Activated CD4-positive, alpha-beta T cell treated with anti-CD3 and anti-CD28 coated beads, Interleukin-2, amount 10 ng/mL, durations not matched to agents 24 days and 14 days (primary cell): Measurements from ENCODE around the gene GDF7. TPM values are rescaled to one million over a fixed set of nuclear protein-coding genes. Genes with fewer than 3 reads are reported as not detected.

Experiments
- DNase-seq: peaks from one replicate; pipeline ENCODE4 v3.0.0; 2022
- H3K27ac Mint-ChIP-seq: one replicate; pipeline ENCODE4 v1.8.0; 2022; ENCODE audit warnings: mild to moderate bottlenecking, mixed read lengths
- H3K27me3 Mint-ChIP-seq: one replicate; pipeline ENCODE4 v1.8.0; 2022; ENCODE audit warnings: mixed read lengths
- H3K36me3 Mint-ChIP-seq: one replicate; pipeline ENCODE4 v1.8.0; 2022; ENCODE audit warnings: low read depth, mild to moderate bottlenecking, mixed read lengths
- H3K4me1 Mint-ChIP-seq: one replicate; pipeline ENCODE4 v1.8.0; 2021; ENCODE audit warnings: mixed read lengths
- H3K4me3 Mint-ChIP-seq: one replicate; pipeline ENCODE4 v1.8.0; 2022; ENCODE audit warnings: mild to moderate bottlenecking, moderate library complexity, mixed read lengths
- H3K9me3 Mint-ChIP-seq: one replicate; pipeline ENCODE4 v1.8.0; 2021; ENCODE audit warnings: mixed read lengths
- intact Hi-C: fragments of 100-400 bp; cut with micrococcal nuclease; formaldehyde crosslinking; loops from one replicate; pipeline ENCODE4 v1.15.1; 2023
- total RNA-seq: library from RNA; stranded (reverse); gene quantifications from 2 replicates; pipeline ENCODE4 v1.2.3, GENCODE V29; 2022

The GDF7 gene
- total RNA-seq, 1 donor from 2014 or later: 0.26 TPM

DNA sequence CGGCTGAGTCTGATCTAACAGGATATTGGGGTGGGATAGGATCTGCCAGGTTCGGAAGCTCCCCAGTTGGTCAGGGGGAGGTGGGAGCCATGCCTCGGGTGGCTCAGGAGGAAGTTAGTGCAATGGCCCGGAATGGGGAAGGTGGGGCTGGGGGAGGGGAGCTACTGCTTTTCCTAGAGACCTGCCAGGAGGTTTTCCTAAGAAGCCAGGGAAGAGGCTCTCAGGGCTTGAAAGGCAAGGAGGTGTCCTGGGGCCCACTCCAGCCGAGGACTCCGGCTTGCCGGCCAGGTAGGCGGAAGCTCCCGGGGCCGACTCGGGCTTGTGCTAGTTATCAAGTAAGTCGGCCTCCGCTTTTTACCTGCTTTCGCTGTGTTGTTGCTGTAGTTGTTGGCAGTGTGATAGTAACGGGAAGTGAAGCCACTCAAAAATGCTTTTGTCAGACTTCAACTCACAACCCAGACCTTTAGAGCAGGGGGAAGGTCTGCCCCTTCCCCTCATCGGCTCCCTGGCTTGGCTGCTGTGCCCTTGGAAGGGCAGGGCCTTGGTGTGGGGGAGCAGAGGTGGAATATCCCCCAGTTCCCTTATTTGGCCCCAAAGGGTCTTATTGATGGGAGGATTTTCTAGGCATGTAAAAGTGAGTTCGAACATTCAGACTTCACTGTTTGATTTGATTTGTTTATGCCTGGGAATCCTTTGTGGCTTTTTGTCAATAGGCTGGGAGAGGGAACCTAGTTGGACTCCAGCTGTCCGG, 5.4 kb downstream of the GDF7 start:
- intact Hi-C loops: no loop called here
- no peak for DNase-seq
- Mint-ChIP-seq H3K4me1 (no peaks in the 10 kb centered on the region), H3K9me3 (no peaks in the 10 kb centered on the region), H3K36me3 (no peaks in the 10 kb centered on the region), H3K27me3 (peaks cover 35% of the 10 kb centered on the region), H3K4me3 (no peak overlapping the region), H3K27ac (no peak overlapping the region)

DNA sequence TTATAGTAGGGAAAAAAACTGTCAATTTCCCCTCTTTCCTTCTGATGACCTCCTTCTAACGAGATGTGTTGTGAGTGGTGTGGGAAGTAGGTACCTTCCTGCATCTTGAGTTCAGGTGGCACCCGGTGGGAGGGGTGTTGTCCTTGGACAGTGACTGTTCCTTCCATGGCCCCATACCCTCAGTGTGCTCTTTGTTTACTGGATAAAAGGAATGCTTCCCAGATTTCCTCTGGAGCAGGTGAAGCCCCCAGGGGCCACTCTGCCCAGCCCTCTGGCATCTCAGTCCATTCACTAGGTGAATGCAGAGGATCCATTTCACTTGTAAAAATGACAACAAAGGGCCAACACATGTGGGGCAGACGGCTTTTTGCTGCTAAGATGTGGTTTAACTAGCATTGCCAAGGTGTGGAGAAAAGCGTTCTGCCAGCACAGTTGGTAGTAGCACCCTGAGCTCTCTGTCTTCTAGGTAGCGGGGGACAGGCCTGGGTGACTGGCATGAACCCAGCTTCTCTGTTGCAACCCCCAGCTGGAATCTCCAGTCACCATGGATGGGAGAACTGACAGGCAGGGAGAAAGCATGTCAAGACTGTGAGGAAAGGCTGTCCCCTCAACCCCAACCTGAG, 6.9 kb downstream of the GDF7 start:
- no peak overlapping the region for H3K4me3 Mint-ChIP-seq
- no peaks in the 10 kb centered on the region for H3K36me3 Mint-ChIP-seq
- H3K9me3 Mint-ChIP-seq: no peaks in the 10 kb centered on the region
- intact Hi-C loops: no loop called here
- DNase-seq: no peak
- peaks cover 24% of the 10 kb centered on the region for H3K27me3 Mint-ChIP-seq
- no peaks in the 10 kb centered on the region for H3K4me1 Mint-ChIP-seq
- no peak overlapping the region for H3K27ac Mint-ChIP-seq

DNA sequence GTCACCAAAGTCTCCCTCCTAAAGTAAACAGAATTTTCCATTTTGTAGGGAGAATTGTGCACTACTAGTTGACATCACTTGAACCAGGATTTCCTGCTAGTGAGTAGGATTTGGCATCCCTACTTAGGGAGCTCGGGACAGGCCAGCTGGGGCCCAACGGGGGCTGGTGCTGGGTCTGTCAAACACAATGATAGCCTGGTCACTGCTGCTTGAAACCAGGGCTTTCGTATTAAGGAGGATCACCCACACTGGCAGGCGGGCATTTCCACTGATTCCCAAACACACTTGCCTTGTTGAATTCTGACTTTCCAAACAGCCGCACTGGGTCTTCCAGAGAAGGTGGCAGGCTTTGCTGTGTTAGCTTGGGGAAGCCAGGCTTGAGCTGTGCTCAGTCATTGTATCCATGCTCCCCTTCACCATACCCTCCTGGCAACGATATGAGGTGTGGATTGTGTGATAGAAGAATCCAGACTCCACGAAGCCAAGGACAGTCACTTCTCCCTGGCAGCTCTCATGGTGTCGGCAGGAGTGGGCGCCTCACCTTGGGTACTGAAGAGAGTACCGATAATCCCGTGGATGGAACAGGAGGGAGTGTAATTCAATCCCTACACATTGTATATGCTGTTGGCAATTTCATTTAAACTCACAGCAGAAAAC, 7.5 kb downstream of the GDF7 start:
- intact Hi-C loops: no loop called here
- H3K9me3 Mint-ChIP-seq: no peaks in the 10 kb centered on the region
- H3K36me3 Mint-ChIP-seq: no peaks in the 10 kb centered on the region
- DNase-seq: no peak
- no peaks in the 10 kb centered on the region for H3K4me1 Mint-ChIP-seq
- H3K27ac Mint-ChIP-seq: no peak overlapping the region
- peaks cover 18% of the 10 kb centered on the region for H3K27me3 Mint-ChIP-seq
- H3K4me3 Mint-ChIP-seq: no peak overlapping the region

DNA sequence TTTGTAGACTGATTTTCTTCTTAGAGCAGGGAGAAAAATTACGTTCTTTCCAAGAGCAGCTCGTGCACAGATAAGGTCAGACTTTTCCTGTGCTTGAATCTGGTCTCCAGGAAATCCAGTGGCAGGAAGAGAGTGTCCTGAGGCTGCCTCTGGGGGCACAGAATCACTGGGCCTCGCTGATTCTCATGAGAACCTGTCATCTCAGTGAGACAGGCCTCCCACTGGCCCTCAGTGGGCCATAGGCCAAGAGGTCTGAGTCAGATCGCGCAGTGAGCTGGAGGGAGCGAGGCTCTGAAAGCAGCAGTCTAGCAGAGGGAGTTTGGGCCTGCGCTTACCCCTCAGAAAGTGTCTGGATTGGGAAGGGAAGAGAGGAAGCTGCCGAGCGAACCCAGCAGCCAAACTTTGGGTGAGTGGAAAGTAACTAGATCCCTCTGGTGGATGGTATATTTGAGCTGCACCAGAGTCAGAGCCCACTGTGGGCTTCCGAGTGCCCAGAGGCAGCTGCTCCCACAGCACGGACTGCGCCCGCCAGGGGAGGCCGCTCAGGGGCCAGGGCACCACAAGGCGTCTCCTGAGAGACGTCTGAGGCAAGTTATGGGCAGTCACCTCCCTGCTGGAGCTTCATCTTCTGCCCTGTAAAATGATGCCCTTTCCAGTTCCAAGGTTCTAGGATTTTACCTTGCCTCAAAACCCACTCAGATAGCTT, 8.2 kb downstream of the GDF7 start:
- intact Hi-C loops: no loop called here
- no peak for DNase-seq
- H3K4me3 Mint-ChIP-seq: no peak overlapping the region

DNA sequence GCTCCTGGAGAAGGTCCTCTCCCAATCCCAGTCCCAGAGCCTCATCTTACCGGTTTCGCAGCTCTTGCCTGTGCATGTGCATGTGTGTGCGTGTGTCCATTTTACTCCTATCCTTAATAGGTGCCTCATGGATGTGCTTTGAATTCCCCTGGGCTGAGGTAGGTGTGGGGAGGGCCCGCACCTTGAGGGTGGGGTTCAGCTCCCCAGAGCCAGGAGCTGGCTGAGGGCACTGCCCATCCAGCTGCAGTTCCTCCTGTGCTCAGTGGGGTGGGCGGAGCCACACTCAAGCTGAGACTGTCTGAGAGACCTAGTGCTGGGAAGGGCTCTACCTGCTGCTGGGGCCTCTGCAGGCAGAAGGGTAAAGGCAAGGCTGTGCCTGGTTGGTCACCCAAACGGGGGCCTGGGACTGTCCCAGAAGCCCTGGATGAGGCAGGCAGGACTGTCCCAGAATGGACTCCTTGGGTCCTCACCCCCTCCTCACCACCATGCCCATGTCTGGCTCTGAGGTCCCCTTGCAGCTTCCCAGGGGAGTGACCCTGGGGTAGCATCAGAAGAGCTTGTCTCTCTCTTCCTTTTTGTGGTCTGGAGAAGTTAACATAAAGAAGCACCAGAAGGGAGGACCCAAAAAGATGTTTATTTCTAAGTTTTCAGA, 8.9 kb downstream of the GDF7 start:
- Mint-ChIP-seq H3K27ac (no peak overlapping the region), H3K36me3 (no peaks in the 10 kb centered on the region), H3K27me3 (peaks cover 13% of the 10 kb centered on the region), H3K4me3 (no peak overlapping the region), H3K4me1 (no peaks in the 10 kb centered on the region), H3K9me3 (no peaks in the 10 kb centered on the region)
- intact Hi-C loops: no loop called here
- no peak for DNase-seq

More for the DNA sequence above, 8.2 kb downstream of the GDF7 start:
- H3K4me1 Mint-ChIP-seq: no peaks in the 10 kb centered on the region
- peaks cover 13% of the 10 kb centered on the region for H3K27me3 Mint-ChIP-seq
- H3K36me3 Mint-ChIP-seq: no peaks in the 10 kb centered on the region
- no peaks in the 10 kb centered on the region for H3K9me3 Mint-ChIP-seq
- H3K27ac Mint-ChIP-seq: no peak overlapping the region

DNA sequence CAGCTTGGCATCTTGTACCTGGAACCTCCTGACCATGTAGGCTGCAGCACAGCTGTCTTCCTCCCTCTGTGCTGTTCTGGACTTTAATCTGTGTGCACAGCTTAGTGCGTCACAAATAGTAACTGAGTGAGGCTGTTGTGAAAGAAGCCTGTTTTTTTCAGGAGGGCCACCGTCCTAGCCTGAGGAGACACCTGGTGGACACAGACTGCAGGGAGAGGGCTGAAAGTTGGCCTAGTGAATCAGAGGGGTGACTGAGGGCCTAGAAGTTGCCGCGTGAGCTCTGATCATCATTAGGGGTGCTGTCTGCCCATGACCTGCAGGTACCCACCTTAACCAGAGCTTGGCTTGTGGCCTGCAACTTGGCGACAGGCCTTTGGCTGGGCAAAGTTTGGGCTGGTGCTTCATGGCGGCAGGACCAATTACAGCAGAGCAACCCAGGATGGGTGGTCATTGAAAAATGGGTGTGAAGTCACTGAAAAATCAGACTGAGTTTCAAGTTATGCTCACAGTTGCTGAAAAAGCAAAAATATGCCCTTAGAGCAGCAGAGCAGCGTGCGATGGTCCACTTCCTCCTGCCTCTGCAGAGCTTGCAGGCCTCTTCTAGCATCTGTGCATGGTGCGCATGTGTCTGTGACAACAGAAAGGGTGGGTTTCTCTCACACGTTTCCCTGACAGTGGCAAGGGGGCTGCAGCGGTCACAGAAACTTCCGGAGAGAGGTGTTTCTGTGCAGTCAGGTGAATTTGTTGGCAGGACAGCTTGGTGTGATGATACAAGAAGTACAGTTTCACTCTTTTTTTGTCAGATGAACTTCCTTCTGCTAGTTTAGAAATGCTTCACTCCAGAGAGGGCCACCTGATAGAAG, 9.6 kb downstream of the GDF7 start:
- H3K36me3 Mint-ChIP-seq: no peaks in the 10 kb centered on the region
- no peak overlapping the region for H3K4me3 Mint-ChIP-seq
- no peak overlapping the region for H3K27ac Mint-ChIP-seq

DNA sequence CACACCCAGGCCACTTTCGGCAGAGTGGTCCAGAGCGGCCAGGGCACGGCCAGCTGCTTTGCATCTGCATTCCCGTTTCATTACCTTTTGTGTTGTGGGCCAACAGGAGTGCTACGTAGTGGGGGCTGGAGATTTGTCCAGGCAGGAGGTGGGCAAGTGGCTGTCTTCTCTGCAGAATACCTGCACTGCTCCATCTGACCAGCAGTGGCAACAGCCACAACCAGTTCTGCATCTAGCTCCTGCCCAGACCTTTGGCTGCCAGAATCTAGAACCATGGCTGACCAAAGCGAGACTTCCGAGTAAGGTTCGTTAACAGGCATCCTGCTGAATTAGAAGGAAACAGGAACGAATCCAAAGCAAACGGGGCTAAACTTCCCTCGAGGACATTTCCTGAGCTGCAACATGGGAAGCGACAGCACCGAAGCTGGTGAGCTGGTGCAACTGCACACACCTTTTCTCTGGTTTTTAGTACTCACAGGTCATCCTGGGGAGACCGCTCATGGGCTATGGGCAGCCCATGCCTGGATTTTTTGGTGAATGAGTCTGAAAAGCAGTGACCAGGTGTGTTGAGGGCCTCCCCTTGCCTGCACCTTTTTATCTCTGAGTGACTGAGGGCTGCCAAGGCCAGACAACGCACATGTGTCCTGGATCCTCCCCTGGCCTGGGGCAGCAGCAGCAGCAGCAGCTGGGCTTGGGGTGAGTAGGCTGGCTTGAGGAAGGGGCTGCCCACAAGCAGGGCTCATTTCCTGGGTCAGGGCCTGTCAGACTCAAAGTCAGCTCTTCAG, 10.5 kb downstream of the GDF7 start:
- peaks cover 3% of the 10 kb centered on the region for H3K4me1 Mint-ChIP-seq
- H3K9me3 Mint-ChIP-seq: no peaks in the 10 kb centered on the region
- peaks cover 3% of the 10 kb centered on the region for H3K36me3 Mint-ChIP-seq
- intact Hi-C loops: no loop called here
- no peak overlapping the region for H3K27ac Mint-ChIP-seq
- H3K4me3 Mint-ChIP-seq: no peak overlapping the region
- peaks cover 6% of the 10 kb centered on the region for H3K27me3 Mint-ChIP-seq
- no peak for DNase-seq

More for the DNA sequence above, 9.6 kb downstream of the GDF7 start:
- Mint-ChIP-seq H3K9me3 (no peaks in the 10 kb centered on the region), H3K27me3 (peaks cover 10% of the 10 kb centered on the region), H3K4me1 (no peaks in the 10 kb centered on the region)
- intact Hi-C loops: no loop called here
- DNase-seq: no peak

DNA sequence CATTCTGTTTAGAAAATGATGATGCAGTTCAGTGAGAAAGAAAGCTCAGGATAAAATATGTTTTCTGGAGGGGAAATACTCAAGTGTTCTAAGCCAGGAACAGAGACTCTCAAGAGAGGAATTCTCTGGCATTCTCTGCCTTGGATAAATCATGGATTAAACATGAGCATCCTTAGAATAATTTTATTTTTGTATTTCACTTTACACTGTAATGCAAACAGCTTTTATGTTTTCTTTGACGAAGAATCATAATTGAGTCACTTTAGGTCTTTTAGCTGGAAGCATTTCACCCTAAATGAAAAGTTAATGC, 11.1 kb downstream of the GDF7 start:
- Mint-ChIP-seq H3K27me3 (peaks cover 3% of the 10 kb centered on the region), H3K4me1 (peaks cover 3% of the 10 kb centered on the region), H3K27ac (no peak overlapping the region), H3K4me3 (no peak overlapping the region), H3K36me3 (peaks cover 3% of the 10 kb centered on the region), H3K9me3 (no peaks in the 10 kb centered on the region)
- intact Hi-C loops: no loop called here
- DNase-seq: no peak

DNA sequence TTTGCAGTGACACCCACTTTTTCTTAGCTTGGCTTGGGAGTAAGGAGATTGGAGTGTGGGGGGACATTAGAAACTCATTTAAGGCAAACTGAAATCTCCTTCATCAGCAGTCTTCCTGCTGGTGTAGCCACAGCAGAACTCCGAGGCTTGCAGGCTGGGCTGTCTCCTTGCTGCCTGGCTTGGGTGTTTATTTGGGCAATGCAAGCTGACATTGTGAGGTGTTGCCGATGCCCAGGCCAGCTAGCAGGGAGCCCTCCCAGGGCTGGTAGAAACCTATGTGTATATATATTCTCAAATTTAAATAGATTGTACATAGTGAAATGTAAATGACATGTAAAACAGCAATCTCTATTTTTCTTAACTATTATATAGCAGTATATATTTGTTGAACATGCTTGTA, 11.8 kb downstream of the GDF7 start:
- H3K27me3 Mint-ChIP-seq: no peaks in the 10 kb centered on the region
- no peaks in the 10 kb centered on the region for H3K9me3 Mint-ChIP-seq
- H3K4me3 Mint-ChIP-seq: no peak overlapping the region
- H3K4me1 Mint-ChIP-seq: peaks cover 3% of the 10 kb centered on the region
- peaks cover 5% of the 10 kb centered on the region for H3K36me3 Mint-ChIP-seq
- H3K27ac Mint-ChIP-seq: no peak overlapping the region
- intact Hi-C loops: no loop called here
- no peak for DNase-seq

DNA sequence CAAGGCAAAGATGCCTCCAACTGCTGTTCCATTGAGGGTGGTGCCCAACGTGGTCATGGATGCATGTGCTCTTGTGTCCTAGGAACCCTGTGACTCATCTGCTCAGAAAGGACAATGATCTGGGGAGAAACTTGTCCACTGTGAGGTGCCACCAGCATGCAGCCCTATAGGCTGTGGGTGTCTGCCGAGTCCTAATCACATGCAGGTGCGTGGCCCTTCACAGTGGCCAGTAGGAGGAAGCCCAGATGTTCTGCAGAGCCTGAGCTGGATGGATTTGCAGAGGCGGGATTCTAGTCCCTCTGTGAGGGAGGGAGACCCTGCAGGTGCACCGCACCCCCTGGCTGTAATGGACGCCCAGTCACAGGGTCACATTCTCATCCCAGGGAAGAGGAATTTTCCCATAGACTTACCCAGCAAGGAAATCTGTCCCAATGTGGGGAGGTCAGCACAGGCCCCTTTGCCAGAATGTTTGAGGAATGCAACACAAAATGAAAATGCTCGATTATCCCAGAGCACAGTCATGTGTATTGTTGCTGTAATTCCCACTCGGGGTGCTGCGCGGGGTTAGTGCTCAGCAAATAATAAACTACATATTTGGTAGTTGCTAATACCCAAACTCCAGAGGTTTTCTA, 13.9 kb downstream of the GDF7 start:
- Mint-ChIP-seq H3K9me3 (no peaks in the 10 kb centered on the region), H3K4me1 (peaks cover 3% of the 10 kb centered on the region), H3K27ac (no peak overlapping the region), H3K27me3 (no peaks in the 10 kb centered on the region), H3K36me3 (peaks cover 5% of the 10 kb centered on the region), H3K4me3 (no peak overlapping the region)
- no peak for DNase-seq
- intact Hi-C loops: no loop called here

DNA sequence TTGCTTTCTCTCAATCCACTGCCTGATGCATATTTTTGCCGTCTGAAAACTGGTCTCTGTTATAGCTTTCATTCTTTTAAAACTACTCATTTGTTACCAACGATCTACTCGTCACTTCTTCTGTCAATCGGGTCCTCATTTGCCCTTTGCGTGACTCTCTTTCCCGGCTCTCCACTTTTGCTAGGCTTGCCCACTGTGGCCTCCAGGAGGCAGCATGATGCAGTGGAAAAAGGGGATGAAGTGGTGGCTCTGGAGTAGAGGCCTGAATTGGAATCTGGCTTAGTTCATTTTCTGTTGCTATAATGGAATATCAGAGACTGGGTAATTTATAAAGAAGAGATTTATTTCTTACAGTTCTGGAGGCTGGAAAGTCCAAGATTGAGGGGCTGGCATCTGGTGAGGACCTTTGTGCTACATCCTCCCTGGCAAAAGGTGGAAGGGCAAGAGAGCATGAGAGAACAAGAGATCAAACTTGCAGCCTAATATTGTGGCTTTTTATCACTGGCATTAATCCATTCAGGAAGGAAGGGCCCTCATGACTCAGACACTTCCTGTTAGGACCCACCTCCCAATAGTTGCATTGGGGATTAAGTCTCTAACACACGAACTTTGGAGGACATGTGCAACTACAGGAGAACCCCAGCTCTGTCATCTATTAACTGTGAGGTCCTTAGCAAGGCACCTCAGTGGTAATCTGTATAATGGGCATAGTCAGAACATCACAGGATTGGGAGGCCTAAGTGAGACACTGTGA, 15.4 kb downstream of the GDF7 start:
- no peaks in the 10 kb centered on the region for H3K9me3 Mint-ChIP-seq
- DNase-seq: peak; percentile 58
- intact Hi-C loops: no loop called here
- peaks cover 3% of the 10 kb centered on the region for H3K4me1 Mint-ChIP-seq
- peaks cover 12% of the 10 kb centered on the region for H3K36me3 Mint-ChIP-seq
- no peak overlapping the region for H3K4me3 Mint-ChIP-seq
- H3K27ac Mint-ChIP-seq: no peak overlapping the region
- no peaks in the 10 kb centered on the region for H3K27me3 Mint-ChIP-seq
